AG04449 (cell line): ENCODE measurements around the gene CBX6.

Experiments used
- CTCF ChIA-PET: fragments of 350-600 bp; formaldehyde crosslinking; extraction: SDS; loops from one replicate; lab custom pipeline; 2021; ENCODE audit warnings: antibody characterized with exemption; lab: Yijun Ruan, JAX
- POLR2A ChIA-PET: fragments of 400-600, 350-600 bp; formaldehyde crosslinking; extraction: SDS; loops from one replicate; lab custom pipeline; 2020; ENCODE audit warnings: antibody characterized with exemption, inconsistent platforms; lab: Yijun Ruan, JAX
- DNase-seq: peaks from one replicate; pipeline ENCODE4 v3.0.0-alpha.2; 2010; ENCODE audit warnings: low read depth, low spot score
- H3K4me3 ChIP-seq: 2 replicates; pipeline ENCODE4 v1.5.1; 2011; ENCODE audit warnings: low read depth, mild to moderate bottlenecking, control low read depth, low read length
- CTCF ChIP-seq: IDR thresholded peaks from one replicate; pipeline ENCODE4 v1.5.1; 2011; ENCODE audit warnings: mild to moderate bottlenecking, moderate library complexity, low read length, control low read depth, inconsistent platforms; ENCODE audit not compliant: insufficient read depth; ENCODE audit errors: missing control alignments

The CBX6 gene

DNA sequence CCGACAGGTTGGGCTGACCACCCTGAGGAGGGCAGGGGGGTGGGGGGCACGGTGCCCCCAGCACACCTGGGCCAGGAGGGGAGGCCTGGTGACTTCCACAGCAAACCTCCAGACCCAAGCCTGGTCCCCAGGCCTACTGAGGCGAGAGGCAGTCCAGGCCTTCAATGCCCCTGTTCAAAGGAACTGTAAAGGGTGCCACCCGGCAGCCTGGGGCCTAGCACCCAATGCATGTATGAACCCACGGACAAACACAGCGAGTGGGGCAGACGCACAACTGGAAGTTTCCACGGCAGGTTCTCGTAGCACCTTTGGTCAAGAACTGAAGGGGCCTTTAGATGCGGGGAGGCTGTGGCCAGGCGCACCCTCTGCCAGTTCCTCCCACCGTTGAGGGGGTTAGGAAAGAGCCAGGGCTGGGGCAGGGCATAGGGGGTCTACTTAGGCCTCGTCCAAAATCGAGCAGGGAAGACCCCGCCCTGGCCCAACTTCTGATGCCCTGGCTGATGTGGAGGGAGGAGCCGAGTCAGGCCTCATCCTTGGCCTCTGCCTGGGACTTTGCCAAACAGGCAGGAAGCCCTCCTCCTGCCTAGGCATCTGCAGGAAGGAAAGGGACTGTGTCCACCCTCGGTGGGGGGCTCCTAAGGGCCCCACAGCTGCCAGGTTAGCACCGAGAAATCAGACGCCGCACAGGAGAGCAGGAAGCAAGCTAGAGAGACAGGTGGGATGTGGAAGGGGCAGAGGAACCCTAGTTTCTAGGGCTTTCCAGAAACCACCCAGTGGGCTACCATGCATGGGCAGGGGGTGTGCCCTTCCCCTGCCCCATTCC is 6.6 kb downstream of the CBX6 start:
- H3K4me3 ChIP-seq: no peak overlapping the region
- ChIA-PET CTCF (interaction anchor here (1.1 to 16.6 kb wide), 2 partner anchors 97 to 140 kb away, joined by 4 to 142 read pairs; no protein-coding TSS in a partner anchor), POLR2A (no interaction called here)
- no peak for DNase-seq
- no peak for TF ChIP-seq CTCF

DNA sequence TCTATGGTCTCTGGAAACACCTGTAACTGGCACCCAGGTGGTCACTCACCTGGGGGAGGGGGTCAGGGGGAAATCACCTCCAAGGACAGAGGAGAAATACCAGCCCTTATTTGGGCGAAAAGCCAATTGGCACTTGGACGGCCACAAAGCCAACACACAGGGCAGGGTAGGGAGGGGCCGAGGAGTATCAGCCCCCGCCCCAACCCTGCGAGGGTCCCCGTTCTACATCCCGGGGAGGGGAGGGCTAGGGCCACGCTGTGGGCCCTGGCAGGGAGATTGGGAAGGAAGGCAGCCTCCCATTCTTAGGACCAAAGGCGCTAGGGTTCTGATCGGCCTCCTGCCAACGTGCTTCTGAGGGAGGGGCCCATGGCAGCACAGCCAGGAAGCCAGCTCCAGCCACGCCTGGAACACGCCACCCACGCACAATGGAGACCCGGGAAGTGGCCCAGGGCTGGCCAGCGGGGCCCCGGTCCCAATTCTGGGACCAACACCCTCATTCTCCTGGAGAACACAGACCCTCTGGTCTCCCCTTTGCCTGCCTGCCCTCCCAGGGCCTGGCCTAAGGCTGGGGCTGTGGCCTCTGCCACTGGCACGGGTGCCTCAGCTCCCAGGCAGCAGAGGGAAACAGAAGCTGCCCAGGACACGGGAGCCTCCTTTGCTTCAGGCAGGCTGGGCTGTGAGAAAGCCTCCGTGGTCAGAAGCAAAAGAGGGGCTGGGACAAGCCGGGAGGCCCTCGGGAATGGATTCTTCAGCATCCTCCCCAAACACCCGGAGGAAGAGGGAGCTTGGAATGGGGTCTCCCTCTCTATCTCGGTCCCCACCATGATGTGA is 7.4 kb downstream of the CBX6 start:
- H3K4me3 ChIP-seq: no peak overlapping the region
- no peak for TF ChIP-seq CTCF
- ChIA-PET POLR2A (interaction anchor here (0.5 kb wide), 1 partner anchor 454 kb away, joined by 3 read pairs; no protein-coding TSS in a partner anchor), CTCF (interaction anchor here (1.1 to 16.6 kb wide), 2 partner anchors 96 to 140 kb away, joined by 4 to 142 read pairs; no protein-coding TSS in a partner anchor)
- no peak for DNase-seq

DNA sequence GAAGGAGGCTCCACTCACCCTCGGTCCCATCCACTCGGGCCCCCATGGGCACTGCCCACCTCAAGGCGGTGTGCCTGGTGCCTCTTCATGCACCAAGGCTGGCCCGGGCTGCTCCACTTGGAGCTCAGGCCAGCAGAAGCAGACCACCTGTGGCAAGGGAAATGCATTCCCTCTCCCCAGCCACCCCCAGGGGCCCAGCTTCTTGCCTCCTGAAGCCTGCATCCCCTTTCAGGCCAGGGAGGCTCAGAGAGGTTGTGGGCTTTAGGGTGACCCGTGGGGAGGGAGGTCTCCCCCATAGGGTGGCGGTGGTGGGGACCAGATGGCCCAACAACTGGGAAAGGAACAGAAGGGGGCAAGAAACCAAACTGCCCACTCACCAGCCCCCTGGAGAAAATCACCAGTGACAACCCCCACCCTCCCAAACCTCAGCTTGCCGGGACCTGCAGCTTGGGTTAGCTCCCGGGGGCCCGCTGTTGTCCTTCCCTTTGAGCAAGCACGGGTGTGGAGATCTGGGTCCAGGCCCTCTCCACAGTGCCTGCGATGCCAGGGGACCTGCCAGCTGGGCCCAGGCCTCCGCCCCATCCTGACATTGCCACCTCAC is 8.4 kb downstream of the CBX6 start:
- CTCF ChIA-PET: interaction anchor here (0.9 to 16.6 kb wide), 3 partner anchors 26 to 140 kb away, joined by 3 to 142 read pairs (median 5); no protein-coding TSS in a partner anchor
- no peak for DNase-seq
- H3K4me3 ChIP-seq: no peak overlapping the region
- TF ChIP-seq CTCF: no peak
- POLR2A ChIA-PET: interaction anchor here (0.7 kb wide), 1 partner anchor 10 kb away, joined by 5 read pairs; no protein-coding TSS in a partner anchor

GRCh38 chr22:38862375-38863329 is 9.4 kb downstream of the CBX6 start:
- ChIA-PET CTCF (interaction anchor here (0.9 to 16.6 kb wide), 6 partner anchors 7 to 141 kb away, joined by 3 to 216 read pairs (median 10); partner anchors contain the start of gene CBX6), POLR2A (interaction anchor here (1.3 kb wide), 1 partner anchor 9 kb away, joined by 3 read pairs; the partner anchor contains the start of gene CBX6)
- DNase-seq: no peak
- H3K4me3 ChIP-seq: no peak overlapping the region
- TF ChIP-seq CTCF: no peak

DNA sequence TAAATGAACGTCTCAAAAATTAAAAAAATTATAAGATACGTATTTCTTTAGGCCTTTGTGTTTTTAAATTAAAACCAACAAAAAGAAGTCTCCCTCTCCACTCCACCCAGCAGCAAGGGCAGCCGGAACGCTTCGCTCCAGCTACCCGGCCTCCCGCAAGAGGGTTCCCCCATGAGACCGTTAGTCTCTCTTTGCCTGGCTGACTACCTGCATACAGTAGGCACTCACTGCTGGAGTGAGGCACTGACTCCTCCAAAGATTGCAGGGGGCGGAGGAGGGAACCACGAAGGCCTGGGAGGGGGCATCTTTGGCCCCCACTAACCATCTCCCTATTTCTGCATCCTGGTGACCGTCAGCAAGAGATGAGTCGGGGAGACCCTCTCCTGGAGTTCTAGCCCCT is 10.1 kb downstream of the CBX6 start:
- ChIA-PET POLR2A (interaction anchor here (1.3 kb wide), 1 partner anchor 10 kb away, joined by 3 read pairs; the partner anchor contains the start of gene CBX6), CTCF (interaction anchor here (1.0 to 16.6 kb wide), 5 partner anchors 8 to 141 kb away, joined by 3 to 216 read pairs (median 16); partner anchors contain the start of gene CBX6)
- no peak overlapping the region for H3K4me3 ChIP-seq
- no peak for TF ChIP-seq CTCF
- no peak for DNase-seq
